ENCODE measurements around the gene SMCHD1. TPM values are rescaled to one million over a fixed set of nuclear protein-coding genes. Genes with fewer than 3 reads are reported as not detected.
"Not testable (repeated sequence)": the region's sequence is repeated elsewhere in the genome, so short reads cannot be mapped to it uniquely, and the experiment has no call there.

Gene SMCHD1
- total RNA-seq, 1 experiment from 2014 or later: 26.6 TPM

GRCh38 chr18:2852460-2852859, 196.9 kb downstream of the SMCHD1 start:
- DNase-seq (ENCODE audit: low spot score): not testable (repeated sequence)

GRCh38 chr18:2853173-2853925, 197.8 kb downstream of the SMCHD1 start:
- no peak for DNase-seq (ENCODE audit: low spot score)

- no peak for DNase-seq (ENCODE audit: low spot score)
These were observed 198.6 kb downstream of the SMCHD1 start for GRCh38 chr18:2853926-2854664.

Other genes with a start within 250 kb of the SMCHD1 start
- gene METTL4, start 84.2 kb upstream of the SMCHD1 start, total RNA-seq (2014; rRNA removed; shearing (Covaris generic)): 6.9 and 9.7 TPM in 2 replicates
- 34.6 and 43.0 TPM in 2 replicates for gene NDC80, start 84.2 kb upstream of the SMCHD1 start, total RNA-seq (2014; rRNA removed; shearing (Covaris generic))
- gene EMILIN2, start 191.3 kb downstream of the SMCHD1 start, total RNA-seq (2014; rRNA removed; shearing (Covaris generic)): 3.0 and 3.8 TPM in 2 replicates